ENCODE results near the gene EGLN3.

Gene EGLN3

GRCh38 chr14:33959692-33960151, 8.8 kb upstream of the EGLN3 start:
- FAIRE-seq, result no peak

- no peak for FAIRE-seq
Observed at GRCh38 chr14:33958605-33959226, 7.8 kb upstream of the EGLN3 start.

GRCh38 chr14:33957993-33958392, 7.1 kb upstream of the EGLN3 start:
- no peak for FAIRE-seq

- FAIRE-seq, result no peak
Observed at GRCh38 chr14:33957299-33957698, 6.4 kb upstream of the EGLN3 start.

GRCh38 chr14:33956640-33957039, 5.8 kb upstream of the EGLN3 start:
- FAIRE-seq, result no peak

- no peak for FAIRE-seq
Observed at GRCh38 chr14:33954016-33954598, 3.2 kb upstream of the EGLN3 start.

GRCh38 chr14:33952541-33952940, 1.7 kb upstream of the EGLN3 start:
- no peak for FAIRE-seq

- no peak for FAIRE-seq
Observed at GRCh38 chr14:33951183-33951840, 438 bp upstream of the EGLN3 start.

GRCh38 chr14:33949411-33949893, 1.4 kb downstream of the EGLN3 start:
- no peak for FAIRE-seq

- no peak for FAIRE-seq
Observed at GRCh38 chr14:33948869-33949408, 1.9 kb downstream of the EGLN3 start.

- FAIRE-seq, result no peak
Observed at GRCh38 chr14:33948145-33948868, 2.6 kb downstream of the EGLN3 start.

- no peak for FAIRE-seq
Observed at GRCh38 chr14:33946679-33947476, 4.0 kb downstream of the EGLN3 start.

- no peak for FAIRE-seq
Observed at GRCh38 chr14:33945210-33946088, 5.4 kb downstream of the EGLN3 start.

GRCh38 chr14:33943096-33943883, 7.6 kb downstream of the EGLN3 start:
- FAIRE-seq, result no peak

GRCh38 chr14:33941718-33942117, 9.2 kb downstream of the EGLN3 start:
- FAIRE-seq, result no peak

GRCh38 chr14:33940561-33941011, 10.3 kb downstream of the EGLN3 start:
- FAIRE-seq, result no peak

GRCh38 chr14:33938131-33938949, 12.5 kb downstream of the EGLN3 start:
- no peak for FAIRE-seq

- FAIRE-seq, result no peak
Observed at GRCh38 chr14:33936391-33936790, 14.5 kb downstream of the EGLN3 start.

- FAIRE-seq, result no peak
Observed at GRCh38 chr14:33934938-33935337, 15.9 kb downstream of the EGLN3 start.
